GM19043 (cell line): ENCODE results near the gene KIF7.

Experiments used
- ATAC-seq: cut with Tn5 transposase; IDR thresholded peaks from one replicate; pipeline ENCODE4 v1.9.1; 2021; ENCODE audit warnings: low read depth; ENCODE audit not compliant: unreplicated experiment

Gene KIF7

DNA sequence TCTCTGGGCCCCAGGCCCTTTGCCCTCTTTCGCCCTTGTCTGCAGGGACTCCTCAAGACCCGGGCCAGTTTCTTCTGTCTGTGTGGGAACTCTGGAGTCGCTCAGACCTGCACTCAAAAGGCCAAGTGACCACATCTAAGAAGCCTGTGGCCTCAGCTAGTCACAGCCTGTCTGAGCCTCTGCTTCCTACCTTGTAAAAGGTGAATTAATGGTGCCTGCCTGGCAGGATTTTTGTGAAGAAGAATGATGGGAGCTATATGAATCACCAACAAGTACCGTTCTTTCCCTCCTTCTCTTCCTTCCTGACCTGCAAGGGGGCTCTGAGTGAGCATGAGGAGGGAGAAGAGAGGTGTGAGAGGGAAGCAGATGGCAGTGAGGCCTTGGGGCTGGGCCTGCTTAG lies 16.4 kb upstream of the KIF7 start:
- ATAC-seq = no peak

GRCh38 chr15:89670971-89671560 lies 15.8 kb upstream of the KIF7 start:
- ATAC-seq = no peak

- ATAC-seq = no peak
Measured at GRCh38 chr15:89669941-89670340, 14.7 kb upstream of the KIF7 start.

DNA sequence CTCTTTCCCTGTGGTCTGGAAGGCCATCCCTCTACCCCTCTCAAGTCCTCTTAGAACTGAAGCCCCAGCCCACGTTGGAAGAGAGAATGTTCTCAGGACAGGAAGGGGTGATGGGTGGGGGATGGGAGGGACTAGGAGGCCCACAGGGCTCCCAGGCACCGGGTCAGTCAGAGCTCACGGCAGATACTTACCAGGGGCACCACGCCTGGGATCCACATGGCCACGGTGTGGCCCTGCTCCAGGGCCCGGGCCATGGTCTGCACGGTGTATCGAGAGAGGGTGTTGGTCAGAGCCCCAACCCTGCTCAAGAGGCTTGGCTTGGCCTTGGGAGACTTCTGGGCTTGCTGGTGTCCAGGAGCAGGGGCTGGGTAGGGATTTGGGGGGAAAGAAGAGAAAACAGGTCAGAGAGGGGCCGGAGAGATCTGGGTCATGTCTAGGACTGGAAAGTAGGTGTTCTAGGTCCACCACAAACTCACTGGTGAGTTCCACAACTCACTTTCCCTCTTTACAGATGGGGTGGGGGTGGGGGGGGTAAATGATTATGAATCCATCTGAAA lies 14.1 kb upstream of the KIF7 start:
- ATAC-seq = no peak

DNA sequence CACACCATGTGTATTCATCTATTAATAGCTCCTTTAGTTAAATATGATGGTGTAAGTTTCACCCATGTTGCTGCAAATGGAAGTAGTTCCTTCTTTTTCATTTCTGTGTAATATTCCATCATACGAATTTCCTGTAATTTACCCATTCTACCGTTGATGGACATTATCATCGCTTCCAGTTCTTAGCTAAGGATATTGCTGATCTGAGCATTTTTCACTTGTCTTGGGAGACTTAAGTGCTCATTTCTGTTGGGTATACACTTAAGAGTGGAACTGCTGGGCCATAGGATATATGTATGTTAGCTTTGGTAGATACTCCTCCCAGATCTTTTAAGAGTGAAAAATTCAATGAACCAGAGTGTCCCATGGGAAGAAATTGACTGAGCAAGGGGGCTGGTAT lies 12.9 kb upstream of the KIF7 start:
- ATAC-seq = no peak

- ATAC-seq = no peak
Measured at GRCh38 chr15:89667706-89667960, 12.4 kb upstream of the KIF7 start.

GRCh38 chr15:89666858-89667705 lies 11.8 kb upstream of the KIF7 start:
- ATAC-seq = no peak

GRCh38 chr15:89666184-89666857 lies 11.1 kb upstream of the KIF7 start:
- no peak for ATAC-seq

DNA sequence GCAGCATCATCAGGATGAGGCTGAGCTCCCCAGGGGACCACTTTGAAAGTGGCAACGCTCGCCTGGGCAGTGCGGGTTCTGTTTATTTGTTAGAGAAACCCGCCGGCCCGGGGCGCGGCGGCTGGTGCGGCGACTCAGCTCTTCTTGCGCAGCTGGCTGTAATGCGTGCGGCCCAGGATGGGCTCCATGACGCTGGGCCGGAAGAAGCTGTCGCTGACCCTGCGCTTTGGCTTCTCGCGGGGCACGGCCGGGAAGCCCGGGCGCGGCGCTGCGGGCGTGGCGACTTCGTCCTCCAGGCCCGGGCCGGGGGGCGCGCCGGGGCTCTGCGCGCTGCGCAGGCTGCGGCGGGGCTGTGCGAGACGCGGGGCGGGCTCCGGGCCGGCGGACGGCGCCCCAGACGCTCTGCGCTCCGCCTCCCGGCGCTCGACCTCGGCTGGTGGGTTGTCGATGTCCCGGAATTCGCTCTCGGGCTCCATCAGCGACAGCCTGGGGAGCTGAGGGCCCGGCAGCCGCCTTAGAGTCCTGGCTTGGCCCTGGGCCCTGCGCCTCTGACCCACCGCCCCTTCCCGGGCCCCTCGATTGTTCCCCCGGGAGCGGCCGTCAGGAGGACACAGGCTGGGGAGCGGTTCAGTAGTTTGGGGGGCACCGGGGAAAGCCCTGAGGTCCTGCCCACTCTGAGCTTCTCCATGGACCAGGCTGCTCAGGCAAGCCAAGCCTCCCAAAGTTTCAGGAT lies 10.3 kb upstream of the KIF7 start:
- ATAC-seq = no peak

DNA sequence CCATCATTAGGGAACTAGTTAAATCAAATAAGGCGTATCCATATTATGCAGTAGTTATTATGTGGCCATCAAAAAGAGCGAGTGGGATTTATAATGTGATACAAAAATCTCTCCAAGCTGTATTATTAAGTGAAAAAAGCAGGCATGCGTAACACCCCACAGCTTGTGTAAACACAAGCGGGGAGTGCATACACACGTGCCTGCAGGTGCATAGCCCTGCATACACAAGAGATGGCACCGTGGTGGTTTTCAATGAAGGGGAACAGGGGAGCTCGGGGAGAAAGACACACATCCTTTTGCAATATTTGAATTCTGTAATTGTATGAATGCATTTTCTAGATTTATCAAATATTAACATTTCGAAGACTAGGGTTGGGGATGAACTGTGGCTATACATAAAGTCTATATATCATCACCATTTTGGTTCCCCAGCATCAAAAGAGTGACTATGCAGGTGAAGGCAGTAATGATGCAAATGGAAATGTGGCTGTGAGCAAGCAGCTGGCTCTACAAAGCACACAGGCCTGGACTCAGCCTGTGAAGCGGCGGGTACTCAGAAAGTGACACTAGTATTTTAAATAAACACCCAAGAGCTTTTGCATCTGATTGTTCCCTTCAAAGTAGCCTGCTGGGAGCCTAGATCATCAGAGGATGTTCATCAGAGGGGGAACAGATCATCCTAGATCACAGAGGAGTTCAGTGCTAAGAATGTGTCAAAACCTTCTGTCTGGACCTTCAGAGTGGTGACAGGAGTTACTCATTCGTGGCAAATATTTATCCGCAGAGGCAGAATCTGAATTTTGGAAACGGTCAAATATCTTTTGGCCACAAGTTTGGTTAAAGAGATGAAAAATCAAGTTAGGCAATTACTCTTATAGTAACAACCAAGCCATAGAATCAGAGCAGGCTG lies 9.4 kb upstream of the KIF7 start:
- no peak for ATAC-seq

DNA sequence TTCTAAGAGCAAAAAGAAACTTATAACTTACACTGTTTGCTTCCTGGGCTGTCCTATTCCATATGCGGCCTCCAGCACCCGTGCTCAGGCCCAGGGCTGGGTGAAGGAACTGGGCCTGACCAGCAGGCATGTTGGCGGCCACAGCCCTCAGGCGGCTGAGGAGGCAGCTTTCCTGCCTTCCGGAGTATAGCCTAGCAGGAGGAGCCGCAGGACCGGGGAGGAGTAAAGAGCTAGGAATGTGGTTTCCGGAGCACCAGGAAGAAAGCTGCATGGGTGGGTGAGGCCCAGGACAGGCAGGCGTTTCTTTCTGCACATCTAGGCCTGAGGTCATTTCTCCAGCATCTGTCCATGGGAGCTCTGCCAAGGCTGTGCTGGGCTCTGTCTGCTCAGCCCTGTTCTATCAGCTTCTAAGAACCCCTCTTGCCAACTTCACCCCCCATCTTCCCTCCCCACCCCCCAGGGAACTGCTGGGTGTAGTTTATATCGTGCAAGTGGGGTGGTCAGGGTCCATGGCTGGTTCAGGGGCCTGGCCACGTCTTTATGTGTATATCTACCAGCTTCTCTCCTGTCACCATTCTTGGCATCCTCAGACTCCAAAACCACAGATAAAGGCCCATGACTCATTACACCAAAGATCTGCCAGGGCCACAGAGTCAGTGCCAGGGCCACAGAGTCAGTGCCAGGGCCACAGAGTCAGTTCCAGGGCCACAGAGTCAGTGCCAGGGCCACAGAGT lies 7.8 kb upstream of the KIF7 start:
- ATAC-seq = no peak

GRCh38 chr15:89660556-89660955 lies 5.3 kb upstream of the KIF7 start:
- ATAC-seq = no peak

DNA sequence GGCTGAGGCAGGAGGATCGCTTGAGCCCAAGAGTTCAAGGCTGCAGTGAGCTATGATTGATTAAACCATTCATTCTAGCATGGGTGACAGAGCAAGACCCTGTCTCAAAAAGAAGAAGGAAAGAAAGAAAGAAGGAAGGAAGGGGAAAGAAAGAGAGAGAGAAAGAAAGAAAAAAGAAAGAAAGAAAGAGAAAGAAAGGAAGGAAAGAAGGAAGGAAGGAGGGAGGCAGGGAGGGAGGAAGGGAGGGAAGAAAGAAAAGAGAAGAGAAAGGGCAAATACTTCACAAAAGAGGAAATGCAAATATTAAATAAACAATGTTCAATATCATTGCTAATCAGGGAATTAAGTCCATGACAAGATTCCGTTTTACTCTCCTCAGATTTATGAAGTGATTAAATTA lies 4.0 kb upstream of the KIF7 start:
- no peak for ATAC-seq

- ATAC-seq = no peak
Measured at GRCh38 chr15:89657686-89658200, 2.5 kb upstream of the KIF7 start.

DNA sequence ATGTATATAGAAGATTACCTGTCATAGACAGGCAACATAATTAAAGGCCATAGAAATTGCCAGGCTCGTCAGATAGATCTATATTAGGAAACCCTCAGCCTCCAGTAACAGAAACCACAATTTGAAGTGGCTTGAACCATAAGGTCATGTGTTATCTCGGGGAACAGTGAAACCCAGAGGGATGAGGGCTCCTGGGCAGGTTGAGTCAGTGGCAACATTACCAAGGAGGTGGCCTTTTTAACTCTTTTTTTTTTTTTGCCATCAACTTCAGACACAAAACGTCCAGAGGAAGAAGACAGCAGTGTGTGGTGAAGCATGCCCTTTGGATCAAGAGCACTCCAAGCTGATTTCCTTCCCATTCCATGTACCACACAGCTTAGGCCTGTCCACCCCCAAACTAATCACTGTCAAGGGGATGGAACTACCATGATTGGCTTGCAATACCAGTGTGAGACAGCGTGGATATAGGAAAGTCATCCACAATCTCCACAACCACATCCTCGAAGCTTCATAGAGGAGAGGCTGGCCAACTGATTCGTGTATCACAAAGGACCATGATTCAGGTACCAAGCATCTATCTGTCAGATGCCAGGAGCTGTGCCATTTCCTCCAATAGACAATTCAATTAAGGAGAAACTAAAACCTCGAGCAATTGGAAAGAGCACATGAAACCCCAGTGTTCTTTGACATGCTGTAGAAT lies 999 bp upstream of the KIF7 start:
- no peak for ATAC-seq

DNA sequence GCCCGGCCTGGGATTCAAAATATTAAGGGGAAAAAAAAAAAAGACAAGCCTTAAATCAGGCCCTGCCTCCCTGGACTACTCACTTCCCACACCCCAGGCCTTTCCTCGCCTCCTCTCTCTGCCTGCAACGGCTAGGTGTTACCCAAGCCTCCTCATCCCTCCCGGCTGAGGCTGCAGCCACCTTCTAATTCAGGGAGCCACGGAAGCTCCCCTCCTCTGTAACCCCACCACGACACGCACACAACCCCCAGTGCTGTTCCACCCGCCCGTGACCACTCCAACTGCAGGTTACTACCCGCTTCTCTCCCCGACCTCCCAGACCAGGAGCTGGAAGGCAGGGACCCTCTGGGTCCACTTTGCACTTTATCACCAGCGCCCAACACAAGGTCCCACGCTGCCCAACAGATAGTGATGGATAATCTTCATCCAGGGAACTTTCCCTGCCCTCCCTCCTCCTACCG lies 936 bp downstream of the KIF7 start:
- ATAC-seq = no peak

- no peak for ATAC-seq
Measured at GRCh38 chr15:89653578-89653977, 1.7 kb downstream of the KIF7 start.

DNA sequence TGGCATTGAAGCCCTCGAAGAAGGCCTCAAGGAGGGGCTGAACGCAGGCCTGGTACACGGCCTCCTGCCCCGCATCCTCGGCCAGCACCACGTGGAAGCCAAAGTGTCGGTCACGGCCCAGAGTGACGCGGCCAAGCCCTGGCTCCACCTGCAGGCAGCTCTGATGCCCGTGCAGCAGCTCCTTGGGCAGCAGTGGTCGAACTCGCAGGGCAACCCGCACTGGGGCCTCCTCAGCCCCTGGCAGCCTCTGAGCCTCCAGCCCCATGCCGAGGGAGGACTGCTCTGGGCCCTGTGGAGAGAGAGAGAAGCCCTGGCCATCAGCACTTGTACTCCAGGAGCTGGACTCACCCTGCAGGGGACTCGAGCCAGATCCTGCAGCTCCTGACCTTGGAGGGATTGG lies 2.6 kb downstream of the KIF7 start:
- no peak for ATAC-seq
